ENCODE measurements around the gene NXPE2.

Gene NXPE2

DNA sequence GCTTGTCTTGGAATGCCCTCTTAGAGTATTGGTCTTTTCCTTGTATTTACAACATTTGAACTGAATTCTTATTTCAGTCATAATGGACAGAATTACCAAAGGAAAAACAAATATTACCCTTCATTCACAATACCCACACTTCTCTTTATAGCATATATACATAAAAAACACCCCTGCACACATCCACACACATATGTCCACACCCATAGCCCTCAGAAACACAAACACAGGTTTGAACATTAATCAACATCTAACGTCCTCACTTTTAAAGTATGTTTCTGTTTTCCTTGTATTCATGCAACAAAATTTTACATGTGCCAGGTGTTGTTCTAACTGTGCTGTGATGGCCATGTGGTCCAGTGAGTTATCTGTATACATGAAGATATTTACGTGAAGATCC, 11.6 kb upstream of the NXPE2 start:
- TF ChIP-seq CTCF (conservative IDR thresholded peaks at IDR 0.05; ENCODE audit: low read depth, low read length): no peak
- no peak overlapping the region for H3K4me3 ChIP-seq (ENCODE audit: low read depth, low read length)
- DNase-seq (ENCODE audit: low read depth): no peak

DNA sequence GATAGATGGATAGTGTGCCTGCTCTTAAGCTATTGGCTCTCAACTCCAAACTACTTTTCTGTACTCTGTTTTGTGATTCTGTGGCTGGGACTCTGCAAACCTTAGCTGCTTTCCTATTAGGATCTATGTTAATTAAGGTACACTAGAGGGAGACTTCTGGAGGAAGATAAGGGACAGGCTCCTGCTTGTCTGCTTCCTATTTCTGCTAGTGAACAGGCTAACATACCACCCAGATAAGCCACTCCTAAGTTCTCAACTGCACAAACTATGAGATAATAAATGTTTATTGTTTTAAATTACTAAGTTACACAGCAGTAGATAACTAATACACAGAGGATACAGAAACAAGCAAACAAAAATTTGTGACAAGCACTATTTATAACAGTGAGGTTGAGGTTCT, 10.2 kb upstream of the NXPE2 start:
- TF ChIP-seq CTCF (conservative IDR thresholded peaks at IDR 0.05; ENCODE audit: low read depth, low read length): no peak

GRCh38 chr11:114673661-114674060, 4.7 kb upstream of the NXPE2 start:
- TF ChIP-seq CTCF (conservative IDR thresholded peaks at IDR 0.05; ENCODE audit: low read depth, low read length): no peak
- DNase-seq (ENCODE audit: low read depth): no peak
- H3K4me3 ChIP-seq (ENCODE audit: low read depth, low read length): no peak overlapping the region

More for the DNA sequence above, 10.2 kb upstream of the NXPE2 start:
- DNase-seq (ENCODE audit: low read depth): no peak
- no peak overlapping the region for H3K4me3 ChIP-seq (ENCODE audit: low read depth, low read length)

DNA sequence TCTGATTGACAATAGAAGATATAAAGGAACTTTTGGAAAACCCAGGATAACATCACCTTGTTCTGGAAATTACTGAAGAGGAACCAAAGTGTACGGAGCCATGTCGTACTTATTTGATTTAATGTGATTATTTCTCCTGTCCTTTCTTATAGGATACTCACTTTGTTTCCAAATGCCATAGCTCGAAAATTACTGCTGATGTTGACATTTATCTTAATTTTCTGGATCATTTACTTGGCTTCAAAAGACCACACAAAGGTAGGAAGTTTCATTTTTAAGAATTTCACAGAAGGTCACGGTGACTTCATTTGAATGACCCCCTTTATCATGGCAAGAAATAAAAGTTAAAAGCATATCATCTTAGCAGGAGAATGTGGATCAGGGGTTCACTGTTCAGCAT, 1.2 kb downstream of the NXPE2 start:
- DNase-seq (ENCODE audit: low read depth): no peak
- no peak for TF ChIP-seq CTCF (conservative IDR thresholded peaks at IDR 0.05; ENCODE audit: low read depth, low read length)
- no peak overlapping the region for H3K4me3 ChIP-seq (ENCODE audit: low read depth, low read length)

- no peak overlapping the region for H3K4me3 ChIP-seq (ENCODE audit: low read depth, low read length)
- DNase-seq (ENCODE audit: low read depth): no peak
- TF ChIP-seq CTCF (conservative IDR thresholded peaks at IDR 0.05; ENCODE audit: low read depth, low read length): no peak
Measured at GRCh38 chr11:114683007-114683406, 4.7 kb downstream of the NXPE2 start.

GRCh38 chr11:114684636-114685035, 6.3 kb downstream of the NXPE2 start:
- H3K4me3 ChIP-seq (ENCODE audit: low read depth, low read length): no peak overlapping the region
- no peak for DNase-seq (ENCODE audit: low read depth)
- TF ChIP-seq CTCF (conservative IDR thresholded peaks at IDR 0.05; ENCODE audit: low read depth, low read length): no peak

- H3K4me3 ChIP-seq (ENCODE audit: low read depth, low read length): no peak overlapping the region
- no peak for TF ChIP-seq CTCF (conservative IDR thresholded peaks at IDR 0.05; ENCODE audit: low read depth, low read length)
- no peak for DNase-seq (ENCODE audit: low read depth)
Measured at GRCh38 chr11:114685097-114685496, 6.8 kb downstream of the NXPE2 start.
